Choroid plexus epithelial cell (primary cell): ENCODE results near the gene RETSAT.
A peak's percentile ranks its signal among the peaks of the same experiment; 100 is the strongest.
"Not testable (repeated sequence)": the region's sequence is repeated elsewhere in the genome, so short reads cannot be mapped to it uniquely, and the experiment has no call there.

Experiments used
- DNase-seq: peaks from one replicate; pipeline ENCODE4 v3.0.0-alpha.2; 2010; ENCODE audit warnings: low read depth
- H3K4me3 ChIP-seq: 2 replicates; pipeline ENCODE4 v1.5.1; 2011; ENCODE audit warnings: low read depth, mild to moderate bottlenecking, control low read depth, low read length, moderate library complexity
- CTCF ChIP-seq: conservative IDR thresholded peaks from 2 replicates; pipeline ENCODE4 v1.5.1; 2011; ENCODE audit warnings: low read depth, mild to moderate bottlenecking, control low read depth, inconsistent platforms, low read length, moderate library complexity

The RETSAT gene

GRCh38 chr2:85325466-85325811 is 28.9 kb downstream of the RETSAT start:
- peak overlapping the region; percentile 91 for H3K4me3 ChIP-seq
- no peak for TF ChIP-seq CTCF
- no peak for DNase-seq

GRCh38 chr2:85324639-85325465 is 29.5 kb downstream of the RETSAT start:
- H3K4me3 ChIP-seq: peak overlapping the region; percentile 91
- peak; percentile 49 for DNase-seq
- no peak for TF ChIP-seq CTCF

- DNase-seq, H3K4me3 ChIP-seq: not testable (repeated sequence)
Measured at GRCh38 chr2:85323988-85324367, 30.4 kb downstream of the RETSAT start.

GRCh38 chr2:85323351-85323987 is 30.9 kb downstream of the RETSAT start:
- no peak for DNase-seq
- TF ChIP-seq CTCF: no peak
- H3K4me3 ChIP-seq: no peak overlapping the region

- no peak overlapping the region for H3K4me3 ChIP-seq
- DNase-seq: no peak
- no peak for TF ChIP-seq CTCF
Measured at GRCh38 chr2:85319796-85320195, 34.5 kb downstream of the RETSAT start.

GRCh38 chr2:85318222-85319074 is 35.9 kb downstream of the RETSAT start:
- no peak for TF ChIP-seq CTCF
- DNase-seq: peak; percentile 76
- H3K4me3 ChIP-seq: no peak overlapping the region

- not testable (repeated sequence) for H3K4me3 ChIP-seq, DNase-seq
Measured at GRCh38 chr2:85315921-85316320, 38.4 kb downstream of the RETSAT start.
